Activated CD8-positive, alpha-beta memory T cell treated with anti-CD3 and anti-CD28 coated beads, Interleukin-2, amount 50 U/mL, for 1 hour (primary cell): Measurements from ENCODE around the gene ANGEL1.

ENCODE experiments used
- DNase-seq: peaks from one replicate; pipeline ENCODE4 v3.0.0-alpha.2; 2020; ENCODE audit errors: extremely low read depth

Gene ANGEL1

GRCh38 chr14:76820700-76821099 lies 8.0 kb upstream of the ANGEL1 start:
- DNase-seq = no peak

DNA sequence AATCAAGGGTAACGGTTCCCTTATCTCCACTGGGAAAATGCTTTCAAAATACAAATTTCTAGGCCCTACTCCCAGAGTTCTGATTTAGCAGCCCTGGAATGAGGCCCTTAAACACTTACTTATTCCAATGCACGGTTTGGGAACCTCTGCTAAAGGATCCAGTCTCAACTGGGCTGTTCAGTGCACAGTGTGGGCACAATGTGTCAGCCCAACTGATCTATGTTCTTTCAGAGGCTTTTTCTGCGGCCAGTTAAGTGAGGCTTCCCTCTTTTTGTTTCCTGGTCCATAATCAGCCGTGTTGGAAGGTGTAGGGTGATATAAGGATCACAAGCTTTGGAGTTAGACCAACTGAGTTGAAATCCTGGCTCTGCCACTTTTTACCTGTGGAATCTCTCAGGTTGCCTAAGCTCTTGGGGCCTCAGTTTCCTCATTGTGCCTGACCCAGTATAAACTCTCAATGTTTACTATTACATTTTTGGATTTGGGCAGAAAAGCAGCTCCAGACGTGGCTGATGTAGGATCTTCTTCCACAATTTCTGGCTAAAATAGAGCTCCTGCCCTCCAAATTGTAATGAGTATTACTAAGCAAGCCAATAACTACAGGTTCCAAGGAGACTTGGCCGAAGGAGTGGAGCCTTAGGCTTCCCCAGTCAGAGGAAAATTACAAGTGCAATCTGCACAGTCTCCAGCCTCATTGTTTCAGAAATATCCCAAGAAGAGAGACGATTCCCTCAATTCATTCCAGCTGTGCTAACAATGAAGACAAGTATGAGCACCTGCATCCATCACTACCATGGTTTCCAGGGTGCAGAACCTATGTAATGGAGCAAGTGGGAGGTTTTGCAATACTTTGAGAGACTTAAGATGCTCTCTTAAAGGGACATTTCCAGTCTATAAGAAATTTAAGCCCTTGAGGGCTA lies 2.3 kb upstream of the ANGEL1 start:
- no peak for DNase-seq

DNA sequence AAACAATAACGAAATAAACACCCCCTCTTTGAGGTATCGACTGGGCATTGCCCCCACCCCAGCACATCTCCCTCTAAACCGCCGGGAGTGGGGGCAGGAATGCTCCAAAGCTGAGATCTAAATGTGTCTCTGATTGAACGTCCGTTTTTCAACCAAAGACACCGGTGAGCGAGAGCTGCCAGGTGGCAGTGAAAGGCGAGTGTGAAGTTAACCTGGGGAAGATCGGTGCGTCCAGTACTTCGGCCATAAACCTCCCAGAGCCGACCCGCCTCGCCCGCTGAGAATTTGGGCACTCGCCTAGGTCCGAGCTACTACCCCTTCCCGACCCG lies 625 bp downstream of the ANGEL1 start:
- DNase-seq = no peak

DNA sequence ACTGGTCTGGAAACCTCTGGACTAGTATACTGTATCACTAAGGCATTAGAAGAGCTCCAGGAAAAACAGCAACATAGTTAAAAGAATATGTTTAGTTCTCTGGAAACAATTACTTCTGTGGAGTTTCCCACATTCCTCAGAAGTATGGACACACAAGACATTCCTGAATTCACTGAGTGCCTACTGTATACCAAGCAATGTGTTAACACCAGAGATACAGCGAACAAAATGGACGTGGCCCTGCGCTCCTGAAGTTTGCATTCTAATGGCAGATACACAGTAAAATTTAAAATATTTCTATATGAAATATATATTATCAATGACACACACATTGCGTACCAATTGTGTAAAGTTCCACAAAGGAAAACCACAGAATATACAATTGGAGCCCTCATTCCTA lies 1.1 kb downstream of the ANGEL1 start:
- DNase-seq = no peak

- DNase-seq = no peak
Measured at GRCh38 chr14:76810953-76811400, 1.7 kb downstream of the ANGEL1 start.

GRCh38 chr14:76810525-76810924 lies 2.2 kb downstream of the ANGEL1 start:
- DNase-seq = no peak

DNA sequence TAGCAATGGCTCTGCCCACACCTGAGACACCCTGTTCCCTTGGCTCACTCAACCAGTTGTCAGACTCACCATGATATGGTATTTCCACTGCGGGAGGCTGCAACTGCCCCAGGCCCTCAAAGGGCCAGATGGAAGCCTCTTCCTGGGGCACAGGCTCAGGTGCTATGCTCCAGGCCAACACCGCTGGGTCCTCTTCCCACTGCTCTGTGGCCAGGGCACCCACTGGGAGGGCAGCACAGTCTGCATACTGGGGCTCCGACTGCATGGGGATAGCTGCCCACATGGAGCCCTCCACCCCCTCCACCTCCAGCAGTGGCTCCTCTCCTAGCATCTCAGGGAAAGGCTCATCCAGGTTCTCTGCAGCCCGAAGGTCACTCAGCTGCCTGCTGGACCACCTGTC lies 3.7 kb downstream of the ANGEL1 start:
- DNase-seq = no peak

GRCh38 chr14:76808011-76808410 lies 4.7 kb downstream of the ANGEL1 start:
- DNase-seq = no peak

GRCh38 chr14:76806446-76806845 lies 6.2 kb downstream of the ANGEL1 start:
- no peak for DNase-seq

- no peak for DNase-seq
Measured at GRCh38 chr14:76793956-76794355, 18.7 kb downstream of the ANGEL1 start.

GRCh38 chr14:76793324-76793723 lies 19.4 kb downstream of the ANGEL1 start:
- no peak for DNase-seq

GRCh38 chr14:76792422-76792821 lies 20.3 kb downstream of the ANGEL1 start:
- DNase-seq = no peak

- no peak for DNase-seq
Measured at GRCh38 chr14:76786601-76787000, 26.1 kb downstream of the ANGEL1 start.

DNA sequence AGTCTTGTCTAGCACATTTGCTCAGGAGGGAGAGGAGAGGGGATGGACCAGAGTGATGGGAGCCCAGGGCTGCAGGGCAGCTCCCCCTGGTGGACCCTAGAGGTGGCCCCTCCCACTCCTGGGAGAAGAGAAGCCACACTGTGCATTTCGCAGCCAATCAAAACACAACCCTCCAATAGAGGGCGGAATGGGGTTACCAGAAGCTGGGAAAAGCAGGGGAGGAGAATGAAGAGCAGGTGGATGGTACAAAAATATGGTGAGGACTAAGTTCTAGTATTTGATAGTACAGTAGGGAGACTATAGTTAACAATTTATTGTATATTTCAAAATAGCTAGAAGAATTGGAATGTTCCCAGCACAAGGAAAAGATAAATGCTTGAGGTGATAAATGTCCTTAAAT lies 27.8 kb downstream of the ANGEL1 start:
- DNase-seq = no peak

- DNase-seq = no peak
Measured at GRCh38 chr14:76784266-76784874, 28.3 kb downstream of the ANGEL1 start.

- DNase-seq = no peak
Measured at GRCh38 chr14:76782885-76783566, 29.7 kb downstream of the ANGEL1 start.

DNA sequence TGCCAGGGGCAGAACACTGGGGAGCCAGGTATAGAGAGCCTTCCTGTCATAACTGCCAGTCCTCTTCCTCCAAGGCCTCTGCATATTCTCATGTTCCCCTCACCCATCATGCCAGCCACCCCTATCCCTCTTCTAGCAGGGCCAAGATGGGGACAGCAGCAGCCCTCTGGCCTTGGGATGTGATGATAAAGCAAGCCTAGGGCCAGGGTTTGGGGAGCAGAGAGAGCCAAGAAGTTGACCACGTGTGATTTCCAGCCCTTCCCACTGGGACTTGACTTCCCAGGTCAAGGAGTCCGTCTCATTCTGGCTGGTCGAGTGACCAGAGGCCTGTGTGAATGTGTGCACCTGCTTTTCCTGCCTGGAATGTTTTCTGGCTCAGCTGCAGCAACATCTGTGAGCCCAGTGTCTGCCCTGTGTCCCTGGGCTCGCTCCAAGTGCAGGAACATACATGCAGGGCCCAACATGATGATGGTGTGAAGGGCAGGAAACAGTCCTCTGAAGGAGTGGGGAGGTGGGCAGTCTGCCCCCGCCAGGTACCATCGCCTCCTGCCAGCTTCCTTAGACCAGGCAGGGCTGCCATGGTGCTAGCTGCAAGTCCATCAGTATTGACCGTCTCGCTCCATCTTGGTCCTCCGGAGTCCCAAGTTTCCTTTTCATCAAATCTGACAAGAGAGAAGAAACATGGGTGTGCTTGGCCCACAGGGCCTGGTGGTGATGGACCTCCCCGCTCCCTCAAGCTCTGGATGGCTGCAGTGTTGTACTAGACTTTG lies 30.4 kb downstream of the ANGEL1 start:
- DNase-seq = no peak

DNA sequence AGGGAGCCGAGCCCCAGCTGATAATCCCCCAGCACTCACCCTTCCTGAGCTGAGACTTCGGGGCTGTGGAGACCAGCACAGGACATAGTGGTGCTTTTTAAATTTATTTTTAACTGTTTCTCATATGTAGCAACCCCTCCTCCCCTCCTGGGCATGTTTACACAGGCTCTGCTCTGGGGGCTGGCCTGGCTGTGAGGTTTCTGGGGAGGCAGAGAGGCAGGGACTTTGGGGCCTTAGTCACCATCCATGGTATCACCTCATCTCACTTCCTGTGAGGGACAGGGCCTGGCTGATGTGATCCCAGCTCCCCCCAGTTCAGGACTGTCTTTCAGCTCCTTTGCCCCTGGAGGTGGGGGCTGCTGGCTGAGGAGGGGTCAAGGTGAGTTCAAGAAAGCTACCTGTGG lies 31.0 kb downstream of the ANGEL1 start:
- no peak for DNase-seq

DNA sequence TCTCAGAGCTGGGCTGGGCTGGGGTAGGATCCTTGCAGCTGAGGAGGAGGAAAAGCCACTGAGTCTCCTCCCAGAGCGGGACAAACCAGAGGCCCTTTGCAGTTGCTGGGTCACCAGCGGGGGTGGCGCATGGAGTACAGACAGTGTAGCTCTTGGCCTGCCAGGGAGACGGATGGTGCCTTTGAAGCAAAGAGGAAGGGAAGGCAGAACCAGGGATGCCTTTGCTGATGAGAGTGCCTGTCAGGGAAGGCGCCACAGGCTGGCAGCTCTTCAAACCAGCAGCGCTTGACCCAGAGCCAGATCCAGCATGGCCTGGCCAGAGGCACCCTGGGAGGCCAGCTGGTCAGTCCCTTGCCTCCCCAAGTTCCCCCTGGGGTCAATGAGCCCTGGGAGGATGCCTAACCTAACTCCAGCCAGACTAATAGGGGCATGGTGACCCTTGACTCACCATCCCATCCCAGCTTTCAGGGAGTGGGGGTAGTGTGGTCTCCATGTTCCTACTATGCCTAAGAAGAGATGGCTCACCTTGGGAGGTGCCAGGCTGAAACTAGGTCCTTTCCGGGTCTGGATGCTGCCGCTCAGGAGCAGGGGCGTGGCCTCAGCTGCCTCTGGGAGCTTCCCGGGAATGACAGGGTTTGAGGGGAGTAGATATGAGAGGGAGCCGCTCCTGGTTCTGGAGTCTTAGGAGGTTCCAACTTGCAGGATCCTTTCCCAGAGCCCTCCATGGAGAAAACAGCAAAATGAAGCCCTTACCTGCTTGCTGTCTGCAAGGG lies 31.6 kb downstream of the ANGEL1 start:
- no peak for DNase-seq

- DNase-seq = no peak
Measured at GRCh38 chr14:76780360-76780759, 32.3 kb downstream of the ANGEL1 start.

GRCh38 chr14:76780058-76780345 lies 32.7 kb downstream of the ANGEL1 start:
- no peak for DNase-seq
